HEK293T (cell line): ENCODE results near the gene IVD.
"Not testable (repeated sequence)": the region's sequence is repeated elsewhere in the genome, so short reads cannot be mapped to it uniquely, and the experiment has no call there.

Experiments used
- CTCF ChIA-PET: fragments of 350-600 bp; formaldehyde crosslinking; extraction: SDS; loops from one replicate; lab custom pipeline; 2021; ENCODE audit warnings: antibody characterized with exemption, inconsistent platforms; lab: Yijun Ruan, JAX
- POLR2A ChIA-PET: fragments of 350-600 bp; formaldehyde crosslinking; extraction: SDS; loops from one replicate; lab custom pipeline; 2020; ENCODE audit warnings: antibody characterized with exemption, inconsistent platforms; lab: Yijun Ruan, JAX
- DNase-seq: peaks from one replicate; pipeline ENCODE4 v3.0.0; 2012; ENCODE audit warnings: mixed read lengths; ENCODE audit errors: extremely low spot score
- ARNT ChIP-seq: fragments of 450-650 bp; IDR thresholded peaks from 2 replicates; pipeline ENCODE4 v1.6.1; 2017; ENCODE audit warnings: mild to moderate bottlenecking
- BHLHE40 ChIP-seq: fragments of 450-650 bp; IDR thresholded peaks from 2 replicates; pipeline ENCODE4 v1.6.1; 2016; ENCODE audit warnings: mild to moderate bottlenecking, moderate library complexity, borderline replicate concordance
- CTBP1 ChIP-seq: fragments of 450-650 bp; IDR thresholded peaks from 2 replicates; pipeline ENCODE4 v1.6.1; 2016; ENCODE audit warnings: borderline replicate concordance
- ELF4 ChIP-seq: fragments of 450-650 bp; IDR thresholded peaks from 2 replicates; pipeline ENCODE4 v1.6.1; 2017; ENCODE audit warnings: antibody characterized with exemption
- FOXA1 ChIP-seq: fragments of 450-650 bp; IDR thresholded peaks from 2 replicates; pipeline ENCODE4 v1.6.1; 2016; ENCODE audit warnings: mild to moderate bottlenecking
- FOXK2 ChIP-seq: fragments of 450-650 bp; IDR thresholded peaks from 2 replicates; pipeline ENCODE4 v1.6.1; 2016; ENCODE audit warnings: mild to moderate bottlenecking
- FOXM1 ChIP-seq: fragments of 450-650 bp; IDR thresholded peaks from 2 replicates; pipeline ENCODE4 v1.6.1; 2017; ENCODE audit warnings: mild to moderate bottlenecking, borderline replicate concordance
- HDGF ChIP-seq: fragments of 450-650 bp; IDR thresholded peaks from 2 replicates; pipeline ENCODE4 v1.6.1; 2017; ENCODE audit warnings: antibody characterized with exemption, borderline replicate concordance
- L3MBTL2 ChIP-seq: fragments of 450-650 bp; conservative IDR thresholded peaks from 2 replicates; pipeline ENCODE4 v1.6.1; 2016; ENCODE audit warnings: mild to moderate bottlenecking
- LEF1 ChIP-seq: fragments of 450-650 bp; IDR thresholded peaks from 2 replicates; pipeline ENCODE4 v1.6.1; 2017; ENCODE audit warnings: mild to moderate bottlenecking, borderline replicate concordance
- NFRKB ChIP-seq: fragments of 450-650 bp; IDR thresholded peaks from 2 replicates; pipeline ENCODE4 v1.6.1; 2016; ENCODE audit warnings: mild to moderate bottlenecking, moderate library complexity
- PKNOX1 ChIP-seq: fragments of 450-650 bp; IDR thresholded peaks from 2 replicates; pipeline ENCODE4 v1.6.1; 2016
- SP1 ChIP-seq: fragments of 450-650 bp; IDR thresholded peaks from 2 replicates; pipeline ENCODE4 v1.6.1; 2017
- SUZ12 ChIP-seq: fragments of 450-650 bp; IDR thresholded peaks from 2 replicates; pipeline ENCODE4 v1.6.1; 2016; ENCODE audit warnings: mild to moderate bottlenecking
- TARDBP ChIP-seq: fragments of 450-650 bp; IDR thresholded peaks from 2 replicates; pipeline ENCODE4 v1.6.1; 2016
- ZNF384 ChIP-seq: fragments of 450-650 bp; IDR thresholded peaks from 2 replicates; pipeline ENCODE4 v1.6.1; 2016

The IVD gene

GRCh38 chr15:40450047-40450446, 44.5 kb downstream of the IVD start:
- ChIA-PET CTCF (interaction anchor here (1.0 kb wide), 1 partner anchor 27 kb away, joined by 3 read pairs; no protein-coding TSS in a partner anchor), POLR2A (no interaction called here)
- DNase-seq: no peak
- no peak for TF ChIP-seq CTBP1
- no peak for TF ChIP-seq PKNOX1
- TF ChIP-seq BHLHE40: no peak
- no peak for TF ChIP-seq HDGF
- no peak for TF ChIP-seq ELF4
- no peak for TF ChIP-seq SP1
- TF ChIP-seq FOXM1: no peak
- TF ChIP-seq SUZ12: no peak
- no peak for TF ChIP-seq L3MBTL2
- no peak for TF ChIP-seq NFRKB
- TF ChIP-seq ZNF384: no peak
- TF ChIP-seq FOXA1: no peak
- TF ChIP-seq LEF1: no peak
- no peak for TF ChIP-seq ARNT
- no peak for TF ChIP-seq FOXK2
- TF ChIP-seq TARDBP: no peak

GRCh38 chr15:40451527-40452158, 46.0 kb downstream of the IVD start:
- POLR2A ChIA-PET: interaction anchor here (0.9 to 1.2 kb wide), 2 partner anchors 9 to 54 kb away, joined by 3 read pairs; no protein-coding TSS in a partner anchor
- TF ChIP-seq LEF1 (no peak), ARNT (no peak), L3MBTL2 (no peak), ELF4 (no peak), FOXM1 (no peak), FOXK2 (no peak), ZNF384 (no peak), PKNOX1 (no peak), SP1 (no peak), SUZ12 (no peak), TARDBP (no peak), HDGF (no peak), FOXA1 (no peak), NFRKB (no peak), CTBP1 (no peak), BHLHE40 (no peak)
- CTCF ChIA-PET: interaction anchor here (0.9 kb wide), 1 partner anchor 107 kb away, joined by 3 read pairs; no protein-coding TSS in a partner anchor
- DNase-seq: no peak

- POLR2A ChIA-PET: interaction anchor here (1.2 to 1.3 kb wide), 2 partner anchors 13 to 53 kb away, joined by 3 to 7 read pairs; no protein-coding TSS in a partner anchor
These were observed 46.9 kb downstream of the IVD start for GRCh38 chr15:40452296-40453090.

GRCh38 chr15:40453941-40454340, 48.3 kb downstream of the IVD start:
- CTCF ChIA-PET, DNase-seq: not testable (repeated sequence)
- POLR2A ChIA-PET: interaction anchor here (1.3 kb wide), 1 partner anchor 14 kb away, joined by 7 read pairs; no protein-coding TSS in a partner anchor

More at GRCh38 chr15:40452296-40453090, 46.9 kb downstream of the IVD start:
- TF ChIP-seq ARNT (no peak), ELF4 (no peak), FOXA1 (no peak), CTBP1 (no peak), L3MBTL2 (no peak), TARDBP (no peak)
- no peak for DNase-seq
- CTCF ChIA-PET: interaction anchor here (0.9 kb wide), 1 partner anchor 108 kb away, joined by 3 read pairs; no protein-coding TSS in a partner anchor

GRCh38 chr15:40454904-40455391, 49.4 kb downstream of the IVD start:
- DNase-seq: no peak
- ChIA-PET POLR2A (interaction anchor here (1.4 kb wide), 1 partner anchor 15 kb away, joined by 6 read pairs; the partner anchor contains the start of gene BAHD1), CTCF (no interaction called here)
- TF ChIP-seq BHLHE40 (no peak), HDGF (no peak), L3MBTL2 (no peak), TARDBP (no peak), SUZ12 (no peak), FOXA1 (no peak), FOXM1 (no peak)

GRCh38 chr15:40456299-40456712, 50.7 kb downstream of the IVD start:
- no peak for DNase-seq
- ChIA-PET CTCF (no interaction called here), POLR2A (no interaction called here)
- TF ChIP-seq HDGF: no peak
- TF ChIP-seq L3MBTL2: no peak
- no peak for TF ChIP-seq TARDBP
- TF ChIP-seq SUZ12: no peak
- TF ChIP-seq NFRKB: no peak
